H9 (cell line): ENCODE measurements around the gene PASK. TPM values are rescaled to one million over a fixed set of nuclear protein-coding genes. Genes with fewer than 3 reads are reported as not detected.

ENCODE experiments used
- DNase-seq: peaks from one replicate; pipeline ENCODE4 v3.0.0-alpha.2; 2017
- H2AFZ ChIP-seq: one replicate; pipeline ENCODE4 v1.6.1; 2013; ENCODE audit warnings: mild to moderate bottlenecking, low read length, control low read depth, moderate library complexity
- H2AK5ac ChIP-seq: 2 replicates; pipeline ENCODE4 v1.6.1; 2013; ENCODE audit warnings: low read length, control low read depth, mixed read lengths; ENCODE audit not compliant: insufficient read length
- H2BK120ac ChIP-seq: one replicate; pipeline ENCODE4 v1.6.1; 2013; ENCODE audit warnings: low read depth, mild to moderate bottlenecking, low read length, control low read depth, inconsistent platforms; ENCODE audit not compliant: poor library complexity, severe bottlenecking
- H2BK12ac ChIP-seq: 2 replicates; pipeline ENCODE4 v1.6.1; 2013; ENCODE audit warnings: low read length, control low read depth, mixed read lengths, low read depth; ENCODE audit not compliant: insufficient read length
- H2BK15ac ChIP-seq: 2 replicates; pipeline ENCODE4 v1.6.1; 2013; ENCODE audit warnings: low read depth, low read length, control low read depth
- H2BK20ac ChIP-seq: one replicate; pipeline ENCODE4 v1.6.1; 2013; ENCODE audit warnings: low read depth, mild to moderate bottlenecking, low read length, control low read depth, inconsistent platforms; ENCODE audit not compliant: poor library complexity, severe bottlenecking
- H2BK5ac ChIP-seq: 2 replicates; pipeline ENCODE4 v1.6.1; 2013; ENCODE audit warnings: low read length, control low read depth, mixed read lengths; ENCODE audit not compliant: insufficient read length
- H3K14ac ChIP-seq: 2 replicates; pipeline ENCODE4 v1.6.1; 2013; ENCODE audit warnings: low read length, control low read depth; ENCODE audit not compliant: insufficient read depth
- H3K18ac ChIP-seq: 2 replicates; pipeline ENCODE4 v1.6.1; 2013; ENCODE audit warnings: low read depth, mild to moderate bottlenecking, mixed read lengths, low read length, control low read depth; ENCODE audit not compliant: insufficient read length
- H3K23ac ChIP-seq: 2 replicates; pipeline ENCODE4 v1.6.1; 2013; ENCODE audit warnings: low read length, control low read depth, mixed read lengths, low read depth; ENCODE audit not compliant: insufficient read length
- H3K23me2 ChIP-seq: 2 replicates; pipeline ENCODE4 v1.6.1; 2013; ENCODE audit warnings: low read depth, mild to moderate bottlenecking, mixed read lengths, low read length, control low read depth; ENCODE audit not compliant: insufficient read length, poor library complexity, severe bottlenecking
- H3K27ac ChIP-seq: 2 replicates; pipeline ENCODE4 v1.5.1; 2013; ENCODE audit warnings: low read length, control low read depth, mixed read lengths, low read depth; ENCODE audit not compliant: insufficient read length
- H3K27me3 ChIP-seq: 2 replicates; pipeline ENCODE4 v1.6.1; 2013; ENCODE audit warnings: low read length, control low read depth, inconsistent platforms; ENCODE audit not compliant: insufficient read depth
- H3K4ac ChIP-seq: 2 replicates; pipeline ENCODE4 v1.6.1; 2013; ENCODE audit warnings: low read depth, mild to moderate bottlenecking, control low read depth, inconsistent platforms, low read length, moderate library complexity
- H3K4me1 ChIP-seq: 2 replicates; pipeline ENCODE4 v1.6.1; 2013; ENCODE audit warnings: low read length, control low read depth, inconsistent platforms; ENCODE audit not compliant: insufficient read depth
- H3K4me2 ChIP-seq: 2 replicates; pipeline ENCODE4 v1.6.1; 2013; ENCODE audit warnings: low read length, control low read depth, mixed read lengths; ENCODE audit not compliant: insufficient read length, insufficient read depth
- H3K56ac ChIP-seq: 2 replicates; pipeline ENCODE4 v1.6.1; 2013; ENCODE audit warnings: low read depth, mild to moderate bottlenecking, mixed read lengths, low read length, control low read depth; ENCODE audit not compliant: insufficient read length
- H3K79me1 ChIP-seq: 2 replicates; pipeline ENCODE4 v1.6.1; 2013; ENCODE audit warnings: low read depth, mild to moderate bottlenecking, moderate library complexity, low read length, control low read depth, inconsistent platforms; ENCODE audit not compliant: insufficient read depth, poor library complexity, severe bottlenecking
- H3K79me2 ChIP-seq: 2 replicates; pipeline ENCODE4 v1.6.1; 2013; ENCODE audit warnings: low read length, control low read depth, inconsistent platforms; ENCODE audit not compliant: insufficient read depth
- H3K9ac ChIP-seq: 2 replicates; pipeline ENCODE4 v1.6.1; 2013; ENCODE audit warnings: low read length, control low read depth, mixed read lengths; ENCODE audit not compliant: insufficient read length; ENCODE audit errors: extremely low read depth
- H3K9me3 ChIP-seq: one replicate; pipeline ENCODE4 v1.6.1; 2013; ENCODE audit warnings: low read depth, low read length, inconsistent platforms; ENCODE audit not compliant: control insufficient read depth
- H3T11ph ChIP-seq: one replicate; pipeline ENCODE4 v1.6.1; 2013; ENCODE audit warnings: mild to moderate bottlenecking, low read length, control low read depth, inconsistent platforms
- H4K20me1 ChIP-seq: one replicate; pipeline ENCODE4 v1.6.1; 2013; ENCODE audit not compliant: control insufficient read depth, insufficient read length, insufficient read depth
- H4K5ac ChIP-seq: 2 replicates; pipeline ENCODE4 v1.6.1; 2013; ENCODE audit warnings: low read depth, mild to moderate bottlenecking, mixed read lengths, low read length, control low read depth; ENCODE audit not compliant: insufficient read length
- H4K8ac ChIP-seq: replicated peaks from 2 replicates; pipeline ENCODE4 v1.6.1; 2013; ENCODE audit warnings: low read length, control low read depth, mixed read lengths, low read depth; ENCODE audit not compliant: insufficient read length
- H4K91ac ChIP-seq: 2 replicates; pipeline ENCODE4 v1.6.1; 2013; ENCODE audit warnings: low read depth, mild to moderate bottlenecking, moderate library complexity, mixed read lengths, low read length, control low read depth; ENCODE audit not compliant: insufficient read length
- H3K27ac Mint-ChIP-seq, 3 experiments: 2 replicates in 2 of 3; 3 replicates in 1 of 3; pipeline ENCODE4 v1.8.0; 2020 to 2021; ENCODE audit warnings: mixed read lengths in 3 of 3, mild to moderate bottlenecking in 1 of 3, moderate library complexity in 1 of 3
- H3K27me3 Mint-ChIP-seq: 2 replicates; pipeline ENCODE4 v1.8.0; 2021; ENCODE audit warnings: low read depth, mild to moderate bottlenecking, moderate library complexity, mixed read lengths
- H3K36me3 Mint-ChIP-seq, 3 experiments: 2 replicates in 2 of 3; 3 replicates in 1 of 3; pipeline ENCODE4 v1.8.0; 2020 to 2021; ENCODE audit warnings: low read depth in 3 of 3, mixed read lengths in 3 of 3; ENCODE audit not compliant: insufficient read depth in 1 of 3
- H3K4me1 Mint-ChIP-seq, 2 experiments: 2 replicates each; pipeline ENCODE4 v1.8.0; 2020; ENCODE audit warnings: mixed read lengths in 2 of 2
- H3K4me3 Mint-ChIP-seq, 2 experiments: 2 replicates in 1 of 2; 3 replicates in 1 of 2; pipeline ENCODE4 v1.8.0; 2020 to 2021; ENCODE audit warnings: mild to moderate bottlenecking in 2 of 2, mixed read lengths in 2 of 2, moderate library complexity in 1 of 2
- H3K9me3 Mint-ChIP-seq, 2 experiments: 2 replicates in 1 of 2; 3 replicates in 1 of 2; pipeline ENCODE4 v1.8.0; 2020; ENCODE audit warnings: mild to moderate bottlenecking in 2 of 2, mixed read lengths in 2 of 2, moderate library complexity in 1 of 2
- CTCF ChIP-seq: fragments of 200-600 bp; sonication (generic); conservative IDR thresholded peaks from 3 replicates; pipeline ENCODE4 v1.8.0; 2021; ENCODE audit warnings: antibody characterized with exemption, mild to moderate bottlenecking
- WGBS: extraction: QIAGEN DNeasy Blood & Tissue Kit; methylation state at CpG from one replicate; pipeline ENCODE4 v1.1.7; 2013; ENCODE audit warnings: missing lambda C conversion rate, low lambda C conversion rate, mixed read lengths; ENCODE audit not compliant: insufficient read length; ENCODE audit errors: extremely low coverage; 5-methylcytosine and 5-hydroxymethylcytosine counted together
- total RNA-seq: library from RNA; stranded (reverse); gene quantifications from 2 replicates; pipeline ENCODE4 v1.2.1, GENCODE V29; 2021

PASK gene
- total RNA-seq, 1 experiment from 2014 or later, result 68.0 TPM

- Histone ChIP-seq H3K4me2 (no peak overlapping the region), H2BK120ac (no peak overlapping the region), H3T11ph (no peak overlapping the region), H3K14ac (no peak overlapping the region), H4K5ac (no peak overlapping the region), H3K23me2 (no peaks in the 10 kb centered on the region), H3K27me3 (no peaks in the 10 kb centered on the region), H3K79me2 (no peaks in the 10 kb centered on the region), H3K9ac (no peak overlapping the region), H4K8ac (no peak overlapping the region), H4K20me1 (no peaks in the 10 kb centered on the region), H3K4ac (no peak overlapping the region), H2BK20ac (no peak overlapping the region), H3K56ac (no peak overlapping the region), H2AK5ac (no peak overlapping the region), H3K4me1 (peaks cover 2% of the 10 kb centered on the region; the same call in 1 of the 2 replicates), H3K9me3 (no peaks in the 10 kb centered on the region), H3K18ac (no peak overlapping the region), H2BK5ac (no peak overlapping the region), H2BK15ac (no peak overlapping the region), H2AFZ (no peak overlapping the region), H3K79me1 (no peaks in the 10 kb centered on the region), H2BK12ac (no peak overlapping the region), H3K23ac (no peak overlapping the region), H3K27ac (no peak overlapping the region), H4K91ac (no peak overlapping the region)
- DNase-seq, result no peak
- WGBS, result no CpG with 5 or more reads among the region's 8 CpGs
- Mint-ChIP-seq H3K27ac (peak overlapping the region in 1 of 3 experiments; percentile 59; a peak in 1 of 7 replicates), H3K27me3 (no peaks in the 10 kb centered on the region), H3K36me3 (peaks cover 0 to 38% (median 28%) of the 10 kb centered on the region in 3 experiments; a peak in 5 of 7 replicates), H3K4me1 (peaks cover 6 to 9% of the 10 kb centered on the region in 2 experiments), H3K9me3 (no peaks in the 10 kb centered on the region), H3K4me3 (no peak overlapping the region)
- TF ChIP-seq CTCF, result no peak
These were observed 9.3 kb upstream of the PASK start for GRCh38 chr2:241158546-241158900.
